Stimulated activated naive CD8-positive, alpha-beta T cell treated with anti-CD3 and anti-CD28 coated beads, Interleukin-15, amount 100 ng/mL, for 72 hours (primary cell): Measurements from ENCODE around the gene RANBP17.
A peak's percentile ranks its signal among the peaks of the same experiment; 100 is the strongest.

Experiments used
- ATAC-seq: fragments of 150-1000 bp; cut with Tn5 transposase; 2 replicates; pipeline ENCODE4 v1.10.0; 2021; ENCODE audit warnings: mild to moderate bottlenecking, moderate library complexity
- DNase-seq, 2 donors: peaks; one replicate each; pipeline ENCODE4 v3.0.0; 2021 to 2022
- H3K27ac Mint-ChIP-seq, 2 donors: one replicate each; pipeline ENCODE4 v1.8.0; 2022; ENCODE audit warnings: mild to moderate bottlenecking in 2 of 2, mixed read lengths in 2 of 2, moderate library complexity in 2 of 2
- H3K27me3 Mint-ChIP-seq: one replicate; pipeline ENCODE4 v1.8.0; 2022; ENCODE audit warnings: mixed read lengths
- H3K4me1 Mint-ChIP-seq: one replicate; pipeline ENCODE4 v1.8.0; 2022; ENCODE audit warnings: mild to moderate bottlenecking, mixed read lengths
- H3K4me3 Mint-ChIP-seq, 2 donors: one replicate each; pipeline ENCODE4 v1.8.0; 2022; ENCODE audit warnings: mild to moderate bottlenecking in 2 of 2, mixed read lengths in 2 of 2, moderate library complexity in 1 of 2
- H3K9me3 Mint-ChIP-seq, 2 donors: one replicate each; pipeline ENCODE4 v1.8.0; 2022; ENCODE audit warnings: mixed read lengths in 2 of 2

RANBP17 gene

DNA sequence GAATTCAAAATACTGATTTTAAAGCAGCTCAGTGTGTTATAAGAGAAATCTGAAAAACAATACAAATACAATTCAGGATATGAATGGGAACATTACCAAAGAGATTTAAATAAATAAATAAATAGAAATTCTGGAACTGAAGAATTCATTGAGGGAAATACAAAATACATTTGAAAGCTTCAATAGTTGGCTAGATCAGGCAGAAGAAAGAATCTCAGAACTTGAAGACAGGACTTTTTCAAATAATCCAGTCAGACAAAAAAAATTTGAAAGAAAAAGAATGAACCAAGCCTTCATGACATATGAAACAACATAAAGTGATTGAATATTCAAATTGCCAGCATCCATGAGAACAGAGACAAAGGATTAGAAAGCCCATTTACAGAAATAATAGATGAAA, 387.6 kb downstream of the RANBP17 start:
- Mint-ChIP-seq H3K9me3 (peaks cover 23 to 31% of the 10 kb centered on the region in 2 donors), H3K4me3 (no peak overlapping the region), H3K27ac (no peak overlapping the region), H3K4me1 (no peaks in the 10 kb centered on the region), H3K27me3 (no peaks in the 10 kb centered on the region)
- no peak for DNase-seq
- no peak for ATAC-seq

DNA sequence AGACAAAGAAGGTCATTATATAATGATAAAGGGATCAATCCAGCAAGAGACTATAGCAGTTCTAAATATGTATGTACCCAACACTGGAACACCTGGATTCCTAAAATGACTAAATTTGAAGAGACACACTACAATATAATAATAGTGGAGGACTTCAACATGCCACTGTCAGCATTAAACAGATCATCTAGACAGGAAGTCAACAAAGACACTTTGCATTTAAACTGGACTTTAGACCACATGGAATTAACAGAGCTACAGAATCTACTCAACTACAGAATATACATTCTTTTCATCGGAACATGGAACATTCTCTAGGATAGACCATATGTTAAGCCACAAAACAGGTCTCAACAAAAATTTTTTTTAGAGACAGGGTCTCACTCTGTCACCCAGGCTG, 388.9 kb downstream of the RANBP17 start:
- no peak overlapping the region for H3K27ac Mint-ChIP-seq

DNA sequence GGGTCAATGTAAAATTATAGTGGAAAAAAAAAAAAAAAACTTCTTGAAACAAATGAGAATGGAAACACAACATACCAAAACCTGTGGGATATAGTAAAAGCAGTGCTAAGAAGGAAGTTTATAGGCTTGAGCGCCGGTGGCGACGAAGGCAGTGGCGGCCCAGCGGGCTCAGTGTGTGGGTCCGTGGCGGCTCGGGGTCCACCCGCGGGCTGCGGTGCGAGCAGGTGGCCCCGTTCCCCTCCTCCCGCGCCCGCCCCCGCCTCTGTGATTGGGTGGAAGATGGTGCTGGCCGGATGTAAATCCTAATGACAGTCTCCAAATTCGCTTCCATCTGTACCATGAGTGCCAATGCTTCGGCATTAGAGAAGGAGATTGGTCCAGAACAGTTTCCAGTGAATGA, 389.7 kb downstream of the RANBP17 start:
- no peak for ATAC-seq
- no peak for DNase-seq
- peaks cover 23 to 31% of the 10 kb centered on the region in 2 donors for H3K9me3 Mint-ChIP-seq
- H3K4me1 Mint-ChIP-seq = no peaks in the 10 kb centered on the region
- H3K27ac Mint-ChIP-seq = no peak overlapping the region
- H3K4me3 Mint-ChIP-seq = no peak overlapping the region
- no peaks in the 10 kb centered on the region for H3K27me3 Mint-ChIP-seq

More for the DNA sequence above, 388.9 kb downstream of the RANBP17 start:
- no peaks in the 10 kb centered on the region for H3K27me3 Mint-ChIP-seq
- H3K9me3 Mint-ChIP-seq = peaks cover 23 to 31% of the 10 kb centered on the region in 2 donors
- no peaks in the 10 kb centered on the region for H3K4me1 Mint-ChIP-seq
- no peak for ATAC-seq
- no peak overlapping the region for H3K4me3 Mint-ChIP-seq
- DNase-seq = no peak

DNA sequence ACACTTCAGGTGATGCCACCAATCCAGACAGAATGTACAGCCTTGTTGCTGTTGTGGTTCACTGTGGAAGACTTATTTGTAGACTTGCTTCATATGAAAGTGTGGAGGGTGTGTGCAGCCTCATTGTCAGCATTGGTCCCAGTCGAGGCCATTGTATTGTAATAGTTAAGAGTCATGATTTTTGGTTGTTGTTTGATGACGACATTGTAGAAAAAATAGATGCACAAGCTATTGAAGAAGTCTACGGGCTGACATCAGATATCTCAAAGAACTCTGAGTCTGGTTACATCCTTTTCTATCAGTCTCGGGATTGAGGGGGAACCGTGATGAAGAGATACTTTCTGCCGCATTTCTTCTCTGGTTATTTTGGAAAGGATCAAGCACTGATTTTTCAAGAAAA, 390.9 kb downstream of the RANBP17 start:
- no peak overlapping the region for H3K27ac Mint-ChIP-seq
- H3K4me3 Mint-ChIP-seq = no peak overlapping the region
- H3K9me3 Mint-ChIP-seq = peaks cover 21 to 29% of the 10 kb centered on the region in 2 donors
- H3K4me1 Mint-ChIP-seq = no peaks in the 10 kb centered on the region
- DNase-seq (no peak), ATAC-seq (no peak)
- no peaks in the 10 kb centered on the region for H3K27me3 Mint-ChIP-seq

DNA sequence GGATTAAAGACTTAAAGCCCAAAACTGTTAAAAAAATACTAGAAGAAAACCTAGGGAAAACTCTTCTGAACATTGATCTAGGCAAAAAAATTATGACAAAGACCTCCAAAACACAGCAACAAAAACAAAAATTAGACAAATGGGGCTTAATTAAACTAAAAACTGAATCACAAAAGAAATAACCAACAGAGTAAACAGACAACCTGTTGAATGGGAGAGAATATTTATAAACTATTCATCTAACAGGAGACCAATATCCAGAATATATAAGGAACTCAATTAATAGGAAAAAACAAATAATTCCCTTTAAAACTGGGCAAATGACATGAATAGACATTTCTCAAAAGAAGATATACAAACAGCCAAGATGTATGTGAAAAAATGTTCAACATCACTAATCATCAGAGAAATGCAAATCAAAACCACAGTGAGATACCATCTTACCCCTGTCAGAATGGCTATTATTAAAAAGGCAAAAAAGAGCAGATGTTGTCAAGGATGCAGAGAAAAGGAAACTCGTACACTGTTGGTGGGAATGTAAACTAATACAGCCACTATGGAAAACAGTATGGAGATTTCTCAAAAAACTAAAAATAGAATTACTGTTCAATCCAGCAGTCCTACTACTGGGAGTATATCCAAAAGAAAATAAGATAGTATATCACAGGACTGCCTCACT, 397.1 kb downstream of the RANBP17 start:
- DNase-seq (no peak), ATAC-seq (no peak)
- peaks cover 2% of the 10 kb centered on the region for H3K4me1 Mint-ChIP-seq
- no peaks in the 10 kb centered on the region for H3K27me3 Mint-ChIP-seq
- H3K9me3 Mint-ChIP-seq = no peaks in the 10 kb centered on the region
- H3K27ac Mint-ChIP-seq = no peak overlapping the region
- H3K4me3 Mint-ChIP-seq = no peak overlapping the region

DNA sequence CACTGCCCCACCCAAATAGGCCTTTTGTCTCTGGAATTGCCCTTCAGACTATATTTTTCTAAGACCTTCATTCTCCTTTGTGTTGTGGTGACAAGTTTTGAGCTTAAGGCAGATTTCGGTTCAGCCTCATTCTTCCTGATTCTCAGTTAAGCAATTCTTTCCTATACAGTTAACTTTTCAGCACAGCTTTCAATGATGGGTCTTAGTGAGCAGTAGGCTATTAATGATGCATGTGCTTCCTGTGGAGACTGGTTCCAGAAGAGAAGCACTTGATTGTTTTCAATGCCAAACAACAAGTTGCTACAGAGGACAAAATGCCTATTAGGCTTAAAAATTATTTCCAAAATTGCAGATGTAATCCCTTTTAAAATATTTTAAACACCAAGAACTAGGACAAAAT, 399.5 kb downstream of the RANBP17 start:
- Mint-ChIP-seq H3K9me3 (no peaks in the 10 kb centered on the region), H3K4me1 (peaks cover 15% of the 10 kb centered on the region), H3K27ac (no peak overlapping the region), H3K27me3 (no peaks in the 10 kb centered on the region), H3K4me3 (no peak overlapping the region)
- ATAC-seq (no peak), DNase-seq (no peak)

DNA sequence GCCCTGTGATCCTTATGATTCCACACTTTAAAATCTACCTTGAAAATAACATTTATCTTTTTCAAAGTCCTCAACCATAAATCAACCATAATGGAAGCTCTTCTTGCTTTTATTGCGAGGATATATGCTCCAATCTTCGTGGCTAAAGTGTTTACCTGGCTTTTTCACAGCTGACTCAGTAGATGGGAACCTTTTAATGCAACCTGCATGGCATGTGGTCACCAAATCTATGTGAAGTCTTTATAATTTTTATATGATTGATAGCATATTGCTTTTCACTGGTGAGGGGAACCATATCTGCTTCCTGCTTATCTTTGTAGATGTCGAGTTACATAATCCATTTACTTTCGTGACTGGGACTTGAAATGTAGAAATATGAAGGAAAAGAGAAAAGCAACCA, 400.1 kb downstream of the RANBP17 start:
- Mint-ChIP-seq H3K4me3 (no peak overlapping the region), H3K4me1 (peaks cover 15% of the 10 kb centered on the region), H3K27me3 (no peaks in the 10 kb centered on the region), H3K9me3 (no peaks in the 10 kb centered on the region), H3K27ac (no peak overlapping the region)
- DNase-seq (no peak), ATAC-seq (no peak)

DNA sequence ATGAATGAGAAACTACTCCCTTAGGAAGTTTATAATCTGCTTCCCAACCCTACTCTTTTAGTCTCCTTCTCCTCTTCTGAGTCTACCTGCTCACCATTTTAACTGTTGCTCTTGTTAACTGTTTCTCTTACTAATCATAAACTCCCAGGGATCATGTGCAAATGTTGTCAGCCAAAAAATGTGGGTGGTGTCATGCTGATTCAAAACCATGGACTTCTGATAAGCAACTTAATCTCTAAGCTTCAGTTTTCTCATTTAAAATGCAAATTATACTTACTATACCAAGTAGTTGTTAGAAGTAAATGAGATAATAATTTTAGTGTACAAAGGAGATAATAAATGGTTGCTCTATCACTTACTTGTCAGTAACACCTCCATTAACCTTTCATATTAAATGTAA, 401.4 kb downstream of the RANBP17 start:
- no peak for DNase-seq

DNA sequence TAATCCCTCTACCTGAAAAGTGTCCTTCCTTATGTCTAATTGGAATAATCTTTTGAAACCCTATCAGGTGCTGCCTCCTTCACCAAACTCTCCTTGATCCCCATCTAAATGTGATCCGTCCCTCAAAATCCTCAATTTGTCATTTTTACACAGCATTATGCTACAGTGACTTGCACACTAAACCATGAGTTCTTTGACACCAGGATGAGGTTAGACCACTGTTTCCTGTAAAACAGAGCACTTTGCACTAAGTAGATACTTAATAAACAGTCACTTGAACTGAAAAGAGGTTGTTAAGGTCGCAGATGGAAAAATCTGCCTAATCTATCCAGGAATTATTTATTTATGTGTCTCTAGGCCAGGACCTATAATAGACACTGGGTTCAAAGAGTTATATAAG, 403.0 kb downstream of the RANBP17 start:
- no peaks in the 10 kb centered on the region for H3K9me3 Mint-ChIP-seq
- no peak overlapping the region for H3K27ac Mint-ChIP-seq
- H3K4me1 Mint-ChIP-seq = peaks cover 15% of the 10 kb centered on the region
- ATAC-seq (peak; percentile 89), DNase-seq (no peak)
- H3K27me3 Mint-ChIP-seq = no peaks in the 10 kb centered on the region
- no peak overlapping the region for H3K4me3 Mint-ChIP-seq

More for the DNA sequence above, 401.4 kb downstream of the RANBP17 start:
- H3K9me3 Mint-ChIP-seq = no peaks in the 10 kb centered on the region
- no peaks in the 10 kb centered on the region for H3K27me3 Mint-ChIP-seq
- ATAC-seq = no peak
- H3K4me3 Mint-ChIP-seq = no peak overlapping the region
- H3K4me1 Mint-ChIP-seq = peaks cover 15% of the 10 kb centered on the region
- H3K27ac Mint-ChIP-seq = no peak overlapping the region

DNA sequence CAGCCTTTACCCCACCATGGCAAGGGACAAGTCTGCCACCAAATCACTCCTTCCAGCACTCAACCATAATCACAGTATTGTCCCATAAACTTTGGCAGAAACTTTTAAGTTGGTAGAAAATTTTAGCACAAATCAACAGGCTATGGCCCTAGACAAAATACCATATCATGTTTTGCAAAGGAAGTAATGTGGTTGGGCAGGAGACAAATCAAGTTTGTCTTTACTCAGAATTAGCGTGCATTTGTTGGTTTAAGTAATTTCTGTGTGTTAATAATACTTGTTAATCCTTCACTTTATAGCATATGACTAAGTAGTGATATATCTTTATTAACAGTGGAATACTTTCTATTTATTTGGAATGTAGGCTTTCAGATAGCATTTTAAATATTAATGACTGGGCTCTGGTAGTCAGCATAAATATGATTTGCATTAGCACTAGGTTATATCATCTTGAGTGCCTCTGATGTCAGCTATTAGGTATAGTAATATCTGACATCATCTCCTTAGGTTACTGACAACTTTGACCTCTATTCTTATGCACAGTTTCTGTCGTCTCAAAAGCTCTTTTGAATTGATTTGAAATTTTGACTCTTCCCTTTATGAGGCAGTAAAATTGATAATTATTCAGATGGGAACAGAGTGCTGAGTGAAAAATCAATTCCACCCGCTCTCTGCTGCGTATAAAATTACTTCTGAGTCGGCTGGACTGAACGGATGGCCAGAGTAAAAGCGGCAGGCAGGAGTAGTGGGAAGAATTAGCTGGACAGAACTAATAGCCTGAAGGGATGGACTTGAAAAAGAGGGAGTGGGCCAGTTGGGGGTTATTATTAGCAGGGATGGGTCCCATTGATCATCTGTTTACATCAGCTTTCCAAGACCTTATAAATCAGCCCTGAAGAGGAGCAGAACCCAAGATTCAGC, 407.1 kb downstream of the RANBP17 start:
- Mint-ChIP-seq H3K4me1 (peaks cover 12% of the 10 kb centered on the region), H3K27me3 (no peaks in the 10 kb centered on the region), H3K27ac (peak overlapping the region in 1 of 2 donors; percentile 6), H3K9me3 (no peaks in the 10 kb centered on the region), H3K4me3 (no peak overlapping the region)
- DNase-seq = no peak
- ATAC-seq = no peak

DNA sequence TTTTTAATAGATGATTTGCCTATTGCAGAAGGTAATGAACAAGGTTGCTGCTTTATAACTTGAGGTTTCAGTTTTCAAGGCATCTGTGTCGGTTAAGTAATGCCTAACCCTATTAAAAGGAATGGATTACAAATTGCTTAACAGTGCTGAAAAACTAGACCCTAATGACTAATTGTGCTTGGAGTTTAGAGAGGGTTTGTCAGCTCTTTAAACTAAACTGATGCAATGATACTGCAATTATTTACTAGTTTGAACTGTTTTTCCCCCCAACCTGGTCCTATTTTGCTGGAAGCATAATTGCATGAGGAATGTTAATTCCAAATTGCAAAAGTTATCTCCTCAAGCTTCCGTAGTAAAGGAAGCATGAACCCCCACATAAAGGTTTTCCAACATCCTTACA, 407.9 kb downstream of the RANBP17 start:
- Mint-ChIP-seq H3K27me3 (no peaks in the 10 kb centered on the region), H3K27ac (no peak overlapping the region), H3K4me1 (peaks cover 7% of the 10 kb centered on the region), H3K9me3 (no peaks in the 10 kb centered on the region), H3K4me3 (no peak overlapping the region)
- ATAC-seq = no peak
- DNase-seq = no peak

DNA sequence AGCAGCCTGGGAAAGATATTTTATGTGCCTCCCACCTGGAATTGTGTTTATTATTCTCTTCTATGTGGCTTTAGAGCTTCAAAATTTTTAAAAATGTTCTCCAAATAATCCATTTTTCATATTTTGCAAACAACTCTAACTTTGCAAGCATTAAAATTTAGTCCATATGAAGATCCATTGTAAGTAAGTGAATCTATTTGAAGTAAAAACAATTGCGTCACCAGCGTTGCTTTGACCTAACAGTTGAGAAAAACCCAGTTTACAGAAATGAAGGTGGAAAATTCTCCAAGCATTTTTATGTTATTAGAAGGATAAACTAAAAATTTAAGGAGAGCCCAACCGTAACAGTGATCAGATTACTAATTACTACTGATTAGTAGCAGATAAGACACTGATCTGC, 408.3 kb downstream of the RANBP17 start:
- H3K9me3 Mint-ChIP-seq = no peaks in the 10 kb centered on the region
- ATAC-seq = no peak

DNA sequence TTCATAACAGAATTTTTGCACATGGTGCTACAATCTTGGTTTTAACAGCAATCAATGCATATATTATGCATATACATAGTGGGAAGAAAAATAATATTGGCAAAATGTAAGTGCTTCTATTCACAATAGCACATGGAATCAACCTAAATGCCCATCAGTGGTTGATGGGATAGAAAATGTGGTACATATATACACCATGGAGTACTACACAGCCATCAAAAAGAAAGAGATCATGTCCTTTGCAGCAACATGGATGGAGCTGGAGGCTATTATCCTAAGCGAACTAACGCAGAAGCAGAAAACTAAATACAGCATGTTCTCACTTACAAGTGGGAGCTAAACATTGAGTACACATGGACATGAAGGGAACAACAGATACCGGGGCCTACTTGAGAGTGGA, 410.0 kb downstream of the RANBP17 start:
- Mint-ChIP-seq H3K9me3 (no peaks in the 10 kb centered on the region), H3K27me3 (no peaks in the 10 kb centered on the region), H3K4me3 (no peak overlapping the region), H3K4me1 (no peaks in the 10 kb centered on the region), H3K27ac (no peak overlapping the region)
- DNase-seq (no peak), ATAC-seq (no peak)

More for the DNA sequence above, 408.3 kb downstream of the RANBP17 start:
- Mint-ChIP-seq H3K27ac (no peak overlapping the region), H3K27me3 (no peaks in the 10 kb centered on the region), H3K4me1 (peaks cover 3% of the 10 kb centered on the region), H3K4me3 (no peak overlapping the region)
- DNase-seq = no peak

DNA sequence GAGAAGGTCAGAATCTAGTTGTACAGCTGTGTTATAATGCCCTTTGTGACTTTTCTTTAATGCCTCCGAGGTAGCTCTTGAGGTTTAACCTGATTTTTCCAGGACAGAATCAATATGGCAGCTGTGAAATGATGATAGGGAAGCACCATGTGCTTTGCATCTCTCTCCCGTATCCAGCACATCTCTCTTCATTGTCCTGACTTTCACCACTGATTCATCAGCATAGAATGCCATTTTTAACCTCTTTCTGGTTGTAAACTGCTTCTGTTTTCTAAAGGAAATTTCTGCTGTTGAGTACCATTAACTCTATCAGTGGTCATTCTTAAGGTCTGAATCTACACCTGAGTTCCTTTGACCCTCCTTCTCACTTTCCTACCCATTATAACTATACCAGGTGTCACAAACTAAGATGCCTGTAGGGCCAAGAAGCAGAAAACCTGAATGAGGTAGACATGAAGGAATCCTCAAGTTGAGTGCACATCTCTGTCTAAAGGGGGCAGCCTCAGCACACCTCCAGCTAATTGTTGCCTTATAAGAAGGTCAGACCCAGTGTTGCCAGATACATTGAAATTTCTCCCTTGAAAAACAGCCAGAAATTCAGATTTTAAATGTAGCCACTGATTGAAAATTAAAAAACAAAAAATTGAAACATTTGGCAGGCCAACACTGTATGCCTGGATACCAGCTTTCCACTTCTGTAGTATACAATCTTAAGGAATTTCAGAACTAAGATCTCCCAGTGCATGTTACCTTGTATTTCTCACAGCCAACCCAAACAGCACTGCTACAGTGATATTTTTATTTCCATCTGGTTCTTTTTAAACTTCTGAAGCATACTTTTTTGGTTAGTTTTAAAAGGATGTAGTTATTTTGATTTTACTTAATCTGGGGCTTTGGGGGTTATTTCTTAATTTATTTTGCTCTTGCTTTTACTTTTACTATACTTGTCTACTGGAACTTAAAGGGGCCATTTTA, 411.5 kb downstream of the RANBP17 start:
- ATAC-seq (peak; percentile 69), DNase-seq (peak; percentile 4 to 11)
- Mint-ChIP-seq H3K4me1 (no peaks in the 10 kb centered on the region), H3K27ac (no peak overlapping the region), H3K4me3 (no peak overlapping the region), H3K27me3 (no peaks in the 10 kb centered on the region), H3K9me3 (no peaks in the 10 kb centered on the region)

DNA sequence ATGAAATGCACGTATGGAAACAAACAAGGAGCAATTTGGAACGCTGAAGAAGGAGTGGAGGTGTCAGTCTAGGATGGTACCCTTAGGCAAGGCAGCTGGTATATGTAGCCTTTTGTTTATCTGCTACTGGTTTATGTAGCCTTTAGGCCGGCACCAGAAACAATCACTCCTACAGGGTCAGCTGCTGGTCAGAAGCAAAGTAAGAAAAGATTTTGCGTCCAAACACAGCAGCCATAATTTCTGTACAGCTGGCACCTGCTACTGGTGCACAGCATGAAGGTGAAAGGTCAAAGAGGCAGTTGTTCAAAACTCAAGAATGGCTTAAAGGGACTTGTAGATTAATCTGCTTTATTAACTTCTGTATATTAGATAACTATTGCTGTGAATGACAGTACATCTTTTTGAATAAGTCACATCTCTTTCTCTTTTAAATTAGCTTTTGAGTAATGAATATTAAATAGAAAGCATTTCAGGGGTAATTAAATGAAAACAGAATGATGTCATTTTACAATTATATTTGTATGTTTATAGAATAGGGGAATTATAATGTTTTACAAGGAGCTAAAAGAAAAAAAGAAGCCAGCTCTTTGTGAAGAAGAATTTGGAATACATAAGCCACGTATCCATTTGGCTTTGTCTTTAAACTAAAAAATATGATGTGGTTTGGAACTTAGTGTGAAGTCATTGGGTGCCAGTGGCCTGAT, 414.2 kb downstream of the RANBP17 start:
- Mint-ChIP-seq H3K9me3 (no peaks in the 10 kb centered on the region), H3K4me3 (no peak overlapping the region), H3K27ac (no peak overlapping the region), H3K4me1 (no peaks in the 10 kb centered on the region), H3K27me3 (no peaks in the 10 kb centered on the region)
- no peak for DNase-seq
- no peak for ATAC-seq
